ENCODE data around the gene ZNF580.

ZNF580 gene

GRCh38 chr19:55667006-55667381, 26.2 kb downstream of the ZNF580 start:
- DNase-seq = no peak

DNA sequence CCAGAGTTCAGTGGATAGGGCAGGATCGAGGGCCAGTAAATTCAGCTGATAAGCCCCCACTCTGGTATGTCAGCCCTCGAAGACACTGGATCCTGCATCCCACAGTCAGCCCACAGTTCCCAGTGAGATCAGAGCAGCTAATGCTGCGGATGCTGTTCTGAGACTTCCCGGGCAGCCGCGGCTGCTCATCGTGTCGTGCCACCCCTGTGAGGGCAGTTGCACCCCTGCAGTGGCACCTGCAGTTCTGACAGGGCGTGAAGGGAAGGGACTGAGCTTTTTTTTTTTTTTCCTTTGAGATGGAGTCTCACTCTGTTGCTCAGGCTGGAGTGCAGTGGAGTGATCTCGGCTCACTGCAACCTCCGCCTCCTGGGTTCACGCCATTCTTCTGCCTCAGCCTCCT, 26.7 kb downstream of the ZNF580 start:
- DNase-seq = no peak

GRCh38 chr19:55667958-55668357, 27.2 kb downstream of the ZNF580 start:
- DNase-seq = no peak

DNA sequence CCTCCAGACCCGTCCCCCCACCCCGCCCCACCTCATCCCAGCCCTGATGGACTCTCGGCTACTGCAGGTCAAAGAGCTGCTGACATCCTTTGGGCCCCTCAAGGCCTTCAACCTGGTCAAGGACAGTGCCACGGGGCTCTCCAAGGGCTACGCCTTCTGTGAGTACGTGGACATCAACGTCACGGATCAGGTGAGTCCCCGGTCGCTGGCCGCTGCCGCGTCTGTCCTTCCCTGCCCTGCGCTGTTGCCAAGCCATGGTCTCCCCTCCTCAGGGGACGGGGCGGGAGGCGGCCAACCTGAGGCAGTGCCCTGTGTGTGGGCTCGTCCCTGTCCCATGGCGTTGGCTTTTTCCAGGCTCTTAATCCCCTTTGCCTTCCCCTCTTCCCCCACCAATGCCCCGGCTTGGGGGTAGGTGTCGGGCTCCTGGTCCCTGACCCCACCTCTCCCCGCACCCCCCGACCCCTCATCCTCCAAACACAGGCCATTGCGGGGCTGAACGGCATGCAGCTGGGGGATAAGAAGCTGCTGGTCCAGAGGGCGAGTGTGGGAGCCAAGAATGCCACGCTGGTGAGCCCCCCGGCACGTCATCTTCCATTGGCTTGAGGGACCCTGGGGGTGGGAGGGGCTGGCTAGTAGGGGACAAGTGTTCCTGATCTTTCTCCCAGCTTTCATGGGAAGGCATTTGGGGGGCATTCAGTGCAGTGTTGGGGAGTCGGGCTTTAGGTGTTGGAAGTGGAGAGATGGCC, 28.0 kb downstream of the ZNF580 start:
- DNase-seq = no peak

GRCh38 chr19:55669418-55670279, 28.8 kb downstream of the ZNF580 start:
- no peak for DNase-seq

DNA sequence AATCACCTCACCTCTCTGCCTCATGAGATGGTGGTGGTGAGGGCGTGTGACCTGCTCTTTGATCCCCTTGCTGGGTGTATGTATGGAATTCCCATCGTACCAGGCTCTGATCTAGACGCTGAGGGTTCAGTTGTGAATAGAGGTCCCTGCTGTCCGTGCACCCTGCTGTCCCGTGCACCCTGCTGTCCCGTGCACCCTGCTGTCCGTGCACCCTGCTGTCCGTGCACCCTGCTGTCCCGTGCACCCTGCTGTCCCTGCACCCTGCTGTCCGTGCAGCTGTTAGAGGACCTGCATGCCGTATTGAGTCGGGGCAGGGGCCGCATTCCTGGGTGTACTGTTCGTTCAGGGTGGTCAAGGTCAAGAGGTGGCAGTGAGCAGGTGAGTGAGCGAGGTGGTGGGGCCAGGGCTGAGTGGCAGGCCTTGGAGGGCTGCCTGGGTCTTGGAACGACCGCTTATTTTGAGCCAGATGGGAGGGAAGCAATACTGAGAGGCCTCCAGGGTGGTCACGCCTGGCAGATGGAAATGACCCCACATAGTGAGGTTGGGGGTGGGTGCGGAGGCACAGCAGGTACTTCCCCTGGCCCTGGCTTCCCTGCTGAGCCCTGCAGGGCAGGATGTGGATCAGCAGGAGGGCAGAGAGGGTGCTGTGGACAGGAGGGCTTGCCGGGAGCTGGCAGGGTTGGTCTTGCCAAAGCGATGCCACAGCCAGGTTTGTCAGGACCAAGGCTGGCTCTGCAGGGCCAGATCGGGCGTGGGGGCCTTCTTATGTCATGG, 29.7 kb downstream of the ZNF580 start:
- DNase-seq = no peak

- no peak for DNase-seq
Observed at GRCh38 chr19:55671054-55671378, 30.2 kb downstream of the ZNF580 start.

- DNase-seq = no peak
Observed at GRCh38 chr19:55672418-55672817, 31.6 kb downstream of the ZNF580 start.

GRCh38 chr19:55673465-55673864, 32.7 kb downstream of the ZNF580 start:
- no peak for DNase-seq

DNA sequence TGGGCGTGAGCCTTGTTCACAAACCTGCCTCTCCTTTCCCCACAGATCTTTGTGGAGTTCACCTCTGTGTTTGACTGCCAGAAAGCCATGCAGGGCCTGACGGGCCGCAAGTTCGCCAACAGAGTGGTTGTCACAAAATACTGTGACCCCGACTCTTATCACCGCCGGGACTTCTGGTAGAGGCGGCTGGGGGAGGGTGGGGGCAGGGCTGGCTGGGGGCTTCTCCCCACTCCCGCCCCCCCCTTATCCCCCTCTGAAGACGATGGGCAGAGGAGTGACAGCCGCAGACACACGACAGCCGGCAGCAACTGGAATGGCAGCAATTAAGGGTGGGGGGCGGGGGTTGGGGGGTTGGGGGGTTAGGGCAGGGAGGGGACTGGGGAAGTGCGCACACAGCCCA, 33.1 kb downstream of the ZNF580 start:
- DNase-seq = no peak

GRCh38 chr19:55674459-55674840, 33.6 kb downstream of the ZNF580 start:
- no peak for DNase-seq

GRCh38 chr19:55674841-55675660, 34.2 kb downstream of the ZNF580 start, which contains the start of gene EPN1:
EPN1 (plus strand) TSS chr19:55675226; CDS start chr19:55678628, 3,402 bp downstream.
- peak; percentile 95 for DNase-seq

DNA sequence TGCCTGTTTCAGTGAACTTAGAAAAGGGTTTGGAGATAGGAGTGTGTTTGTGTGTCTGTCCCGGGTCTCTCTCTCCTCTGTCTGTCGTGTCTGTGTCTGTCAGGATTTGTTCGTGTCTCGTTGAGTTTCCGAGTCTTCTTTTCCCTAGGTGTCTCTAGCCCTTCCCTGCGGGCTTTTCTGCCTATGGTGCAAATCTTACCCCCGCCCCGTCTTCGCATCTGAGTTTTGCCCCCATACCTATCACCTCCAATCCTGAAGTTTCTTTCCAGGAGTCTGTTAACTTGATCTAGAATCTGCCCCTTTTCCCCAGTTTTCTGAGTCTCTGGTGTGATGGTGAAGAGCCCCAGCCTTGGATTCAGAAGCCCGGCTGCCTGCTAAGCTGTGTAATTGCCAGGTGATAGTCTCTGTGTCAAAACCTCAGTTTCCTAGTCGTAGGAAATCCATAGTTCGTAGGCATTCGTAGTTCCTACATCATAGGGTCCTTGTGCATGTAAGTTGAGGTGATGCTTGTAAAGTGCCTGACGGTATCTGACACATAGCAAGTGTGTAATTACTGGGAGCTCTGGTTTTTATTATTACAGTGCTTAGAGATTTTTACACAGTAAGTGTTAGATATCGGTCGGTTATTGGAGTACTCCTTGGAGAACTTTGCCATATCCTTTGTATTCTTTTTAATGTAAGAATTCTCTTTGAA, 35.0 kb downstream of the ZNF580 start:
- no peak for DNase-seq

- no peak for DNase-seq
Observed at GRCh38 chr19:55676383-55676782, 35.6 kb downstream of the ZNF580 start.

GRCh38 chr19:55676889-55677505, 36.2 kb downstream of the ZNF580 start:
- no peak for DNase-seq

GRCh38 chr19:55677572-55678028, 36.8 kb downstream of the ZNF580 start:
- no peak for DNase-seq

GRCh38 chr19:55678121-55678671, 37.4 kb downstream of the ZNF580 start:
- DNase-seq = no peak

GRCh38 chr19:55679343-55680257, 38.8 kb downstream of the ZNF580 start:
- DNase-seq = no peak

- no peak for DNase-seq
Observed at GRCh38 chr19:55680339-55681130, 39.7 kb downstream of the ZNF580 start.

Measured in NCI-H345 (cell line).